Fibroblast of lung (primary cell): ENCODE results near the gene WWP2.

Experiments
- EZH2 ChIP-seq: IDR thresholded peaks from 2 replicates; pipeline ENCODE4 v1.5.1; 2012; ENCODE audit warnings: low read length, control low read depth, mild to moderate bottlenecking; ENCODE audit errors: missing control alignments
- TF ChIP-seq, protein P1 (sequence below), 2 donors: IDR thresholded peaks in 1 of 2; conservative IDR thresholded peaks in 1 of 2; 1 replicate in 1 of 2; 2 replicates in 1 of 2; pipeline ENCODE4 v1.5.1; 2011 to 2012; ENCODE audit warnings: low read length in 2 of 2, control low read depth in 1 of 2, inconsistent platforms in 1 of 2, low read depth in 1 of 2, mild to moderate bottlenecking in 1 of 2

DNA sequence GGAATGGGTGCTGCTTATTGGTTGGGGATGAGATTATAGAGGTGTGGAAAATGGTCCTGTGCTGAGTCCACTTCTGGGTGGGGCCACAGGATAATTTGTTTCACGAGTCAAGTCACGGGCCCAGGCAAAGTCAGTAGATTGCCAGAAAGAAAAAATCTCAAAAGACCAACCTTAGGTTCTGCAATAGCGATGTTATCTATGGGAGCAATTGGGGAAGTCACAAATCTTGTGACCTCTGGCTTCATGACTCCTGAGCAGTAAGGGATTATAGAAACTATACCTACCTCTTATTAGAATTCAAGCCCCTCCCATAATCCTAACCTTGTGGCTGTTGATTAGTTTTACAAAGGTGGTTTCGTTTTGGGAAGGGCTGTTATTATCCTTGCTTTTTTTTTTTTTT, 31.4 kb downstream of the WWP2 start:
- TF ChIP-seq, protein P1, sequence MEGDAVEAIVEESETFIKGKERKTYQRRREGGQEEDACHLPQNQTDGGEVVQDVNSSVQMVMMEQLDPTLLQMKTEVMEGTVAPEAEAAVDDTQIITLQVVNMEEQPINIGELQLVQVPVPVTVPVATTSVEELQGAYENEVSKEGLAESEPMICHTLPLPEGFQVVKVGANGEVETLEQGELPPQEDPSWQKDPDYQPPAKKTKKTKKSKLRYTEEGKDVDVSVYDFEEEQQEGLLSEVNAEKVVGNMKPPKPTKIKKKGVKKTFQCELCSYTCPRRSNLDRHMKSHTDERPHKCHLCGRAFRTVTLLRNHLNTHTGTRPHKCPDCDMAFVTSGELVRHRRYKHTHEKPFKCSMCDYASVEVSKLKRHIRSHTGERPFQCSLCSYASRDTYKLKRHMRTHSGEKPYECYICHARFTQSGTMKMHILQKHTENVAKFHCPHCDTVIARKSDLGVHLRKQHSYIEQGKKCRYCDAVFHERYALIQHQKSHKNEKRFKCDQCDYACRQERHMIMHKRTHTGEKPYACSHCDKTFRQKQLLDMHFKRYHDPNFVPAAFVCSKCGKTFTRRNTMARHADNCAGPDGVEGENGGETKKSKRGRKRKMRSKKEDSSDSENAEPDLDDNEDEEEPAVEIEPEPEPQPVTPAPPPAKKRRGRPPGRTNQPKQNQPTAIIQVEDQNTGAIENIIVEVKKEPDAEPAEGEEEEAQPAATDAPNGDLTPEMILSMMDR (conservative IDR thresholded peaks at IDR 0.05 in 1 of 2, IDR thresholded peaks at IDR 0.05 in 1 of 2; ENCODE audit: low read depth in 1 of 2, low read length in 2 of 2), result no peak
- no peak for TF ChIP-seq EZH2
